ENCODE results near the gene SCTR.

The SCTR gene

GRCh38 chr2:119533560-119533959, 9.3 kb upstream of the SCTR start:
- TF ChIP-seq Cebpa-rat (IDR thresholded peaks at IDR 0.05) = no peak
- Histone ChIP-seq H3K4me2 (no peak overlapping the region), H3K4me3 (no peak overlapping the region), H3K27me3 (no peaks in the 10 kb centered on the region), H3K36me3 (no peaks in the 10 kb centered on the region; a peak in 1 of 22 replicates), H3K9me3 (replicated peaks in 1 of 11) (peaks cover 31 to 55% (median 44%) of the 10 kb centered on the region in 11 experiments), H4K20me1 (no peaks in the 10 kb centered on the region), H3K27ac (no peak overlapping the region), H3K4me1 (no peaks in the 10 kb centered on the region), H3K9ac (no peak overlapping the region)

GRCh38 chr2:119531292-119531691, 7.0 kb upstream of the SCTR start:
- Histone ChIP-seq H4K20me1 (no peaks in the 10 kb centered on the region), H3K4me2 (no peak overlapping the region), H3K36me3 (no peaks in the 10 kb centered on the region; a peak in 1 of 22 replicates), H3K4me1 (no peaks in the 10 kb centered on the region), H3K9ac (no peak overlapping the region), H3K9me3 (replicated peaks in 1 of 11) (peaks cover 31 to 55% (median 44%) of the 10 kb centered on the region in 11 experiments), H3K27ac (no peak overlapping the region), H3K27me3 (no peaks in the 10 kb centered on the region), H3K4me3 (no peak overlapping the region)
- TF ChIP-seq Cebpa-rat (IDR thresholded peaks at IDR 0.05) = no peak

- Histone ChIP-seq H3K4me3 (no peak overlapping the region), H3K9ac (no peak overlapping the region), H3K27me3 (0 out of 22 replicates have a peak, but pooled peaks cover 0 to 4% (median 0%) of the 10 kb centered on the region in 11 experiments), H3K4me1 (no peaks in the 10 kb centered on the region), H3K27ac (no peak overlapping the region), H3K4me2 (no peak overlapping the region), H3K9me3 (replicated peaks in 1 of 11) (peaks cover 8 to 30% (median 19%) of the 10 kb centered on the region in 11 experiments), H3K36me3 (no peaks in the 10 kb centered on the region; a peak in 1 of 22 replicates), H4K20me1 (no peaks in the 10 kb centered on the region)
- peak in 4 of 11 experiments; percentile 16 to 83 (median 49); a peak in 6 of 22 replicates for TF ChIP-seq Cebpa-rat (IDR thresholded peaks at IDR 0.05)
Measured at GRCh38 chr2:119527999-119528398, 3.7 kb upstream of the SCTR start.

GRCh38 chr2:119525614-119526013, 1.3 kb upstream of the SCTR start:
- Histone ChIP-seq H3K36me3 (no peaks in the 10 kb centered on the region), H3K4me1 (no peaks in the 10 kb centered on the region), H3K4me3 (no peak overlapping the region), H3K27ac (no peak overlapping the region), H3K9ac (no peak overlapping the region), H3K27me3 (0 out of 22 replicates have a peak, but pooled peaks cover 0 to 4% (median 0%) of the 10 kb centered on the region in 11 experiments), H3K9me3 (replicated peaks in 1 of 11) (peaks cover 0 to 10% (median 4%) of the 10 kb centered on the region in 11 experiments; a peak in 5 of 22 replicates), H3K4me2 (no peak overlapping the region), H4K20me1 (no peaks in the 10 kb centered on the region)
- no peak for TF ChIP-seq Cebpa-rat (IDR thresholded peaks at IDR 0.05)

- Histone ChIP-seq H3K27me3 (0 out of 22 replicates have a peak, but pooled peaks cover 0 to 4% (median 0%) of the 10 kb centered on the region in 11 experiments), H3K36me3 (no peaks in the 10 kb centered on the region), H3K9ac (no peak overlapping the region), H4K20me1 (no peaks in the 10 kb centered on the region), H3K27ac (no peak overlapping the region), H3K9me3 (replicated peaks in 1 of 11) (peaks cover 0 to 12% (median 3%) of the 10 kb centered on the region in 11 experiments; a peak in 5 of 22 replicates), H3K4me3 (no peak overlapping the region), H3K4me2 (no peak overlapping the region), H3K4me1 (no peaks in the 10 kb centered on the region)
- TF ChIP-seq Cebpa-rat (IDR thresholded peaks at IDR 0.05) = no peak
Measured at GRCh38 chr2:119523383-119523951, 816 bp downstream of the SCTR start.

- no peaks in the 10 kb centered on the region for H3K36me3 ChIP-seq
- peaks cover 0 to 17% (median 3%) of the 10 kb centered on the region in 11 experiments; a peak in 5 of 22 replicates for H3K9me3 ChIP-seq (replicated peaks in 1 of 11)
- no peaks in the 10 kb centered on the region for H4K20me1 ChIP-seq
- H3K4me3 ChIP-seq = no peak overlapping the region
- H3K4me2 ChIP-seq = no peak overlapping the region
- 0 out of 22 replicates have a peak, but pooled peaks cover 0 to 4% (median 0%) of the 10 kb centered on the region in 11 experiments for H3K27me3 ChIP-seq
- H3K27ac ChIP-seq = no peak overlapping the region
- no peaks in the 10 kb centered on the region for H3K4me1 ChIP-seq
- TF ChIP-seq Cebpa-rat (IDR thresholded peaks at IDR 0.05) = no peak
- no peak overlapping the region for H3K9ac ChIP-seq
Measured at GRCh38 chr2:119522671-119523070, 1.6 kb downstream of the SCTR start.

- no peak overlapping the region for H3K4me2 ChIP-seq
Measured at GRCh38 chr2:119521433-119522050, 2.7 kb downstream of the SCTR start.

GRCh38 chr2:119520696-119521432, 3.4 kb downstream of the SCTR start:
- H3K4me2 ChIP-seq = no peak overlapping the region
- no peak overlapping the region for H3K27ac ChIP-seq
- H3K9ac ChIP-seq = no peak overlapping the region
- H3K27me3 ChIP-seq = 0 out of 22 replicates have a peak, but pooled peaks cover 0 to 4% (median 0%) of the 10 kb centered on the region in 11 experiments
- H3K4me1 ChIP-seq = no peaks in the 10 kb centered on the region
- H4K20me1 ChIP-seq = no peaks in the 10 kb centered on the region
- TF ChIP-seq Cebpa-rat (IDR thresholded peaks at IDR 0.05) = no peak
- peaks cover 0 to 17% (median 3%) of the 10 kb centered on the region in 11 experiments; a peak in 6 of 22 replicates for H3K9me3 ChIP-seq (replicated peaks in 1 of 11)
- H3K4me3 ChIP-seq = no peak overlapping the region
- H3K36me3 ChIP-seq = no peaks in the 10 kb centered on the region

More at GRCh38 chr2:119521433-119522050, 2.7 kb downstream of the SCTR start:
- no peak for TF ChIP-seq Cebpa-rat (IDR thresholded peaks at IDR 0.05)
- H3K9me3 ChIP-seq (replicated peaks in 1 of 11) = peaks cover 0 to 17% (median 3%) of the 10 kb centered on the region in 11 experiments; a peak in 6 of 22 replicates
- H3K36me3 ChIP-seq = no peaks in the 10 kb centered on the region
- no peak overlapping the region for H3K27ac ChIP-seq
- H3K27me3 ChIP-seq = 0 out of 22 replicates have a peak, but pooled peaks cover 0 to 4% (median 0%) of the 10 kb centered on the region in 11 experiments
- no peak overlapping the region for H3K9ac ChIP-seq
- no peaks in the 10 kb centered on the region for H3K4me1 ChIP-seq
- H3K4me3 ChIP-seq = no peak overlapping the region
- no peaks in the 10 kb centered on the region for H4K20me1 ChIP-seq

- Histone ChIP-seq H3K4me2 (no peak overlapping the region), H3K4me1 (no peaks in the 10 kb centered on the region), H4K20me1 (no peaks in the 10 kb centered on the region), H3K9ac (no peak overlapping the region), H3K27me3 (no peaks in the 10 kb centered on the region), H3K9me3 (replicated peaks in 1 of 11) (peaks cover 0 to 10% (median under 1%) of the 10 kb centered on the region in 11 experiments; a peak in 6 of 22 replicates), H3K27ac (no peak overlapping the region), H3K36me3 (no peaks in the 10 kb centered on the region), H3K4me3 (no peak overlapping the region)
- no peak for TF ChIP-seq Cebpa-rat (IDR thresholded peaks at IDR 0.05)
Measured at GRCh38 chr2:119519057-119519408, 5.2 kb downstream of the SCTR start.
